Stimulated activated CD4-positive, alpha-beta T cell treated with anti-CD3 and anti-CD28 coated beads, Interleukin-15, amount 100 ng/mL, for 1 hour (primary cell): ENCODE measurements around the gene STK17B.
A peak's percentile ranks its signal among the peaks of the same experiment; 100 is the strongest.
"Not testable (repeated sequence)": the region's sequence is repeated elsewhere in the genome, so short reads cannot be mapped to it uniquely, and the experiment has no call there.

Experiments
- DNase-seq, 2 donors: peaks; one replicate each; pipeline ENCODE4 v3.0.0-alpha.2; 2020; ENCODE audit warnings: low read depth in 1 of 2, low spot score in 1 of 2

The STK17B gene

DNA sequence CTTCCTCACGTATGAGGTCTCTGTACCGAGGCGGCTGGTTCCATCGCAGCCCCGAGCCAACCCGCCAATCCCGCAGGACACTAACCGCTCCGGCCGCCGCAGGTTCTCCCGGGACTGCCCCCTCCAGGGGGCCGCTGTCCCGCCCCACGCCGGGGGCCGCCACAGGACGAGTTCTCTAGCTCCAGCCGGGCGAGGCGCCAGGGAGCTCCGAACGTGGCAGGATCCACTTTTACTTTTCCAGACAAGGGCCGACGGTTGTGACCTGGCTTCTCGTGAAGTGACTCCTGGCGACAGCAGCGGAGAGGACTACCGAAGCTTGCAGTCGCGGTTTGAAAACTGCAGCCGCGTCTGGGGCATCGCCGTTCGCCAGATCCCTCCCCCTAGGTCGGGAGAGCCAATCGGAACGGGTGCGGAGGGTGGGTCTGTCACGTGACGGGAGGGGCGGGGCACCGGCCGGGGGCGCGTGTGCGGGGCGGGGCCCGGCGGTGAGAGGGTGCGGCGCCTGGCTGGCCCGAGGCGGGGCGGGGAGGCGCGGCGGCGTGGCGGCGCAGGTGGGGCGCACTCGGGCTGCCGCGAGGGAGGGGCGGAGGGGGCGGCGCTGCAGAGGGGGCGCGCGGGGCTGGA lies at the start of gene STK17B:
Gene STK17B (minus strand): TSS at position 331 of the 624 bp plus-strand sequence. CDS start 8,195 bp downstream, outside the sequence.
- DNase-seq: peak; percentile 96

DNA sequence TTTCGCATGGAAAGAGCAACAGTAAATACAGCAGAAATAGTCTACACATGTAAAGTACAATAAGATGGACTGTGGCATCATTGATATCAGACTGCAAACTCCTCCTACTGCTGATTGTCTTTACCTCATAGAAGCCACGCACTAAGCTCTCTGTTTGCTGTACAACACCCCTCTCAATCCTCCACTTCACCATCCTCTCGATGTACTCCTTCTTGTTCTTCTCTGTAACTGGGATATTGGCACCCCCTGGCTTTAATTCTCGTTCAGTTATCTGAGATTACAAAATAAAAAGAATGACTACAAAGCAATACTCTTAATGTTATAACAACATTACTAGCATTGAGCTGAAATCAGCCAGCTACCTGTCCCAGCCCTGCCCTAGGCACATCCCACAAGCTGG lies 49.3 kb upstream of the STK17B start:
- DNase-seq: no peak

DNA sequence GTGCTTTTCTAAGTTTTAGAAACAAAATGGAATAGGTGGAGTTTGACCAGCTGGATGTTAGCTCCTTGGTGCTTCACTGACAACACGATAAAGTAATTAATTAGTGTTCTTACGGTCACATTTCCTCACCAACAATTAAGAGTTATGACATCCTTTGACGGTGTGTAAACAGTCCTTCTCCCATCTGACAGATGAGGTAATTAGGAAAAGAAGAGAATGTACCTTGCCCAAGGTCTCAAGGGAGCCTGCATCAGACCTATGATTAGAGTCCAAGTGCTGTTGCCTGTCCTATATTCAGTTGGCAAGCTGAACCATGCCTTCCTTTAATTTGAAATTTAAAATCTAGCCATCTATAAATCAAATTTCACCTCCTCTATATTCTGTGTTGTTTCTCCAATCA lies 48.3 kb upstream of the STK17B start:
- DNase-seq: no peak

DNA sequence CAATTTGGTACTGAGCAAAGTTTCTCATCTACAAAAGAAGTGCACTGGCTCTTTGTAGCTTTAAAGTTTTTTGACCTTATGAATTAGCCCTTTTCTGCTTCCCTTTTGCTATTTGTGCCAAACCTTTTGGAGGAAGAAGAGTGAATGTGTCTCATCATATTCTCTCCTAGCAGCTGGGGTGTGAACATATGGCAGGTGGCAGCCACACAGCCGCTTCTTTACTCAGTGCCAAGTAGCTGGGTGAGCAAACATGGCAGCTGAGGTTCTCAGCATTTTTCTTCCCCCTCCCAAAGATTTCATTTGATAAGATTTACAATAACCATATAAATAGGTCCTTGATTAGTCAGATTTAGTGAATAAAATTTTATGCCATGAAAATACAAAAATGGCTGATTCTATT lies 46.7 kb upstream of the STK17B start:
- DNase-seq: no peak

DNA sequence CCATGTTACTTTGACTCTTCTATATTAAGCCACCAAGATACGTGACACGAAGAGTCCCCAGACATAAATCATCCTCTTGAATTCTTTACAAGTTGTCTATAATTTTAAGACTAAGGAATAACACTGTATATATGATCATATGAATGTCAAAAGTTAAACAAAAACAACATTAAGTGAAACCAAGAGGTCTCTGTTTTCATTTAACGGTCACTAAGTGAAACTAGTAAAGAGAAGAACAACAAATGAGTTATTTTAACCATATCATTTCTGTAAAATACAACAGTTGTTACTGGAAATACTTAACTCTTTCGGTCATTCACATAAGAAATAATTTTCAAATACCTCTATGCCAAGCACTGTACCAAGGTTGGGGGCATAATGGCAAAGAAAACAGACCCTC lies 45.7 kb upstream of the STK17B start:
- no peak for DNase-seq

DNA sequence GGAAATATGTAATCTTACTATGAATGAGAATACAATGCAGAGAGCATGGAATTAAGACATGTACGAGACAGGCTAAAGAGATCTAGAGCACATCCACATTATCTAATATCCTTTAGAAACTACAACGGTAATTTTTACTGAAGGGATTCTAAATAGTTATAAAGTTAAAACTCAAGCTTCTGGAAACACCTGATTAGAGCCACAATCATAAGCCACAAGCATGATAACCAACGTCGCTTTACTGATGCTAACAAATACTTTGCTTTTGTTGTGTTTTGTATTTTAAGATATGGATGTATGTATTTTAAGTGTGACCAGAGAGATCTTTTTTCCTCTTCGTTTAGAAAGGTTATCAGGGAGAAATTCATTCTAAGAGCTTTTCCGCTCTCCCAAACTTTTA lies 44.0 kb upstream of the STK17B start:
- no peak for DNase-seq

DNA sequence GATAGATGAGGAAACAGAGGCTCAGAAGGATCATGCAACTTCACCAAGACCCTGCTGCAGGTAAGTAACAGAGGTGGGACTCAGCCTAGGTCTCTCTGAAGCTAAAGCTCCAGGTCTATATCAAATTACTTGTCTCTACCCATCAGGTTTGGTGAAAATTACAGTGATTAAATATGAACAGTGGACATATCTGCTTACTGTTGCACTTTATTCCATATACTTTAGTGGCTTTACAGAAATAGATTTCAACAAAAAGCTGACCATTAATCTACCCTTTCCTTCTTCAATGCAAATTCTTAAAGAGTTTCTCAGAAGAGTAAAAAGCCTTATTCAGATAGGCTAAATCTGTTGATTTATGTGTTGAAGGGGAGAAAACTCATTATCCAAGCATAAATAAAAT lies 42.8 kb upstream of the STK17B start:
- DNase-seq: no peak

DNA sequence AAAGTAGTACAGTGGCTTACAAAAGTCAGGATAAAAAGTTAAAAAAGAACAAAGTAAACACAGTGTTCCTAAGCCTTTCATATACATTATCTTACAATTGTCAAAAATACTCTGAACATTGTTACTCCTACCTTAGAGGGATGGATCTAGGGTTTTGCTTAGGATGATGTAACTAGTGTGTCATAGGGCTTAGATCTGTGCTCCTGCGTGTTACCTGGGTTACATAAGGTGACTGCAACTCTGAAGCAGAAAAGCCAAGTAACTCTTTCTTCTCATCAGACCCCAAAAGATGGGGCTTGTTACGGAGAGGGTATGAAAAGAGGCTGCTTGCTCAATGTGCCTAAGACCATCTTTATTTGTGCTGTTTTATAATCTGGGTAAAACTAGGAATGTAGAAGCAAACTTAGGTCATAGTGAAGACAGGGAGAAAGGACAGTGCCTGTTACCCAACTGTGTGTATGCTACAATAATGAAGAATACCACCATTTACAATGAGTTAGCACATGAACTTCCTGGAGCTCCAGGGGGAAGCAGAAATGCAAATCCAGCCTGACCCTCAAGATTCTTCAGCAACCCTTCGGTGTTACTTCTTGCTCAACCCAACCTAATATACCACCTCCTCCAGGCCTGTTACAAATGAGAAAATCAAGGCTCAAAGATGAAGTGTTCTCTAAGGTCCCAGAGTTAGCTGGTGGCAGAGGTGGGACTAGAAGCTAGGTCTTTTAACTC lies 42.0 kb upstream of the STK17B start:
- DNase-seq: no peak

DNA sequence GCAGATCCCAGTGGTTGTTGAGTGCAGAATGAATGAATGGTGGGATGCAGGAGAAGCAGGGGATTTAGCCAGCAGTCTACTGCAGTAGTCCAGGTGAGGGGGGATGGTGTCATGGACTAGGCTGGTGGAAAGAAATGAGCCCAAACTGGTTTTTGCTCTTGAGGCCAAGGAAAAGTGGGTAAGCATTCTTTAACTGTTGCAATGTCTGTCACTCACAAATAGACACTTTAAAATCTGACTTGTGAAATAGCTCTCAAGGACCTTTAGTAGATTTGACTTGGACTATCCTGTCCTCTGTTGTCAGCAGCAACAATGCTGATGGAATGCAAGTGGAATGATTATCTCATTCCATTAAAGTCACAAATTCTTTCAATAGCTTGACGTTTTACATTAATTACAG lies 37.5 kb upstream of the STK17B start:
- DNase-seq: no peak

DNA sequence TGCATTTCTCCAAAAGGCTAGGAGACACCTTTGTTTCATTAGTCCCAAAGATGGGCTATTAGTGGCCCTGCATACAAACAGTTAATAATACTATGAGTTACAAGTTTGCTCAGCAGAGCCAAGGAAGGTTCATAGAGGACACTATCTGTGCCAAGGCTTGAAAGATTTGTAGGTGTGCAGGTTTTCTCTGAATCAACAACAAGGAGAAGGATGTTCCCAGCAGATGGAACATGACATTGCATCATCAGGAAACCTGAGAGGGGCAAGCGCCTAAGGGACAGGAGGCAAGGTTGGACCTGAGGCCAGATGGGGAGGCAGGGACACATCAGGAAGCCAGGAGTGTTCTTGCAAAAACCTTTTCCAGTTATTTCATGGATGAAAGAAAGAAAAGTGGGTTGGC lies 35.4 kb upstream of the STK17B start:
- no peak for DNase-seq

DNA sequence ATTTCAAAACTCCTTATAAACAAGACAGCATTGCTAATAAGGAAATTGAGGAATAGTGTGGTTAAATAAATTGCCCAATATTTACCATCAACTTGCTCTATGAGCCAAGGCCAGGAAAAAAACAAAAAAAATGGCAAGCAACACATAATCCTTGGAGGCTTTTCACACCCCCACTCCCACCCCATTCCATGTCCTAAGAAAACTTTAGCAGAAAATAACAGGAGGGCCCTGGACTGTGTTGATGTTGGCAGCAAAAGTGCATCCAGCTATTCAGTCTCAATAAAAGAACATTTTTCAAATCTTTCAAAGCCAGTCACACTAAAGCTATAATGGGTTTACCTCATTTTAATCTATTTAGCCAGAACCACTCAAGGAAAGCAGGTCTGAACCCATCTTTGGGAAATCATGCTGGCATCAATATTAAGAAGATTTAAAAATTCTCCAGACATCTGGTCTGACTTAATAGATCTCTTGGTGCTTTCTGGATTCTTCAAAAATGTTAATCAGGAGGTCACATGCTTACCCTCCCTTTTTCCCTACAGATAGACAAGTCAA lies 34.6 kb upstream of the STK17B start:
- DNase-seq: no peak

DNA sequence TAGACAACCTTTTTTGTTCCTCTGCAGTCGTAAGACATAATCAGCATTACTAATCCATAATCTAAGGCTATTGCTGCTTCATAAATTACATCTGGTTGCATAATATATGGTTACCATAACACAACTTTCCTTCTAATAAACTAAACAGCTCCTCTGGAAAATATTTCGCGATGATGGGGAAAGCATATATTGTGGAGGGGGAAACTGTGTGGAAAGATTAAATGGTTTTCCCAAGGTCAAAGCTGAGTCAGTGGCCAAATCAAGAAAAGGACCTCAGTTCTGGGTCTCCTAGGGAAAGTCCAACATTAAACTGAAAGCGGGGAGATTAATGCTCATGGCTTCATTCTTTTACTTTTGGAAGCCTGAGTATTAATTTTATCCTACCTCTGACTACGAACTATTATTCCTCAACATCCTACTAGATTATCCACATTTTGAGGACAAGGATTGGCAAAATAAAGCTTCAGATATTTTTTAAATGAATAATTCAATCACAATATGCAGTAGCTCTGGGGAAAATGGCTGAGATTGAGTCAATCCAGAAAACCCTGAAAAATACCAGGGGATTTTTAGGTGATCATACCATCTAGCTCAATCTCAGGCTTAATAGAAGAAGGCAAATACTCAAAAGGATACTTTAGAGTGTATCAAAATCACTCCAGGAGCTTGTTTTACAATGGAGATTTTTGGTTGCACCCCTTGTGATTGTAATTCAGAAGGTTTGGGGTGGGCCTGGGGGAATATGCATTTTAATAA lies 33.8 kb upstream of the STK17B start:
- no peak for DNase-seq

DNA sequence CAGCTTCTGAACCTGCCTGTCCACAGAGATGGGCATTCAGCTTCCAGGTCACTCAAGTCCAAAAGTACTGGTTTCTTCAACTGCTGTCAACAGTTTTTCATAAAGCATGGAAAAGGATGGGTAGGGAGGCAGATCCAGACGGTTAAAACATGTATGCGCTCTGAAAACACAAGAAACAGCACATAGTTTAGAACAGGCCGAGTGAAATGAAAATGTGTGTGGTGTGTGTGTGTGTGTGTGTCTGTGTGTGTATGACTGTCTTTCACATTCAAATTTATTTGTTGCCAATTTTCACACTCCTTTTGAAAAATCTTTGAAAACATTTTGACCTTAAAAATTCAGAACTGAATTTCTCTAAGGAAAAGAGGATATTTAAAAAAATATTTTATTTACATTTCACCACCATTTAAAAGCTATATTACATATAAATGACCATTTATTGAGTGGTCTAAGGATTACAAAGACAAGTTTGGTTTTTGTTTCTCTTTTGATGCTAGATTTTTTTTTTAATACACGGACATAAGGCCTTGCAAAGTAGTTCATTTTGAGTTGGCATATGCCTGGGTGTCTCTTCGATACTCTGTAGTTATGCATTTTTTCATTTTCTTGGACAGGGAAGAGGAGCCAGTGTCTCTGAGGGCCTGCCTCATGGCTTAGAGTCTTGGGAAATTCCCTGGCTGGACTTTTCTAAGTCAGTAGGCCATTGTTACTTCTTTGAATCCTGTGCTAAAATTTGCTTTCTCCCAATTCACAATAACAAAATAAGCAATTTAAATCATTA lies 30.0 kb upstream of the STK17B start:
- DNase-seq: no peak

DNA sequence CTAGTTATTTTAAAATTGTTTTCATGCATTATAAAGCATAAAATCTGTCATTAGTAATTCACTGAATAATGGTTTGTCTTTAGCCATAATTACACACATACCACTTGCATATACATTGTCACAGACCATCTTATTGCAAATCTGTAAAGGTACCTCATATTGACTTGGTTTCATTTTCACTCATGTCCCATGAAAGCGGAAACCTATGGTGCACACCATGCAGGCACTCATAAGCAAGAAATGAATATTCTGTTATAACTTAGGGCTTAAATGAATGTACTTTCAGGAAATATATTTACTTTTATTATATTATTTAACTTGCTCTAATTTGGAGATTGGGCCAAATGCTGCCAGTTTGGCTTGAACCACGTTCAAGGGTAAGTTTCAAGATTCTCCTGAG lies 29.2 kb upstream of the STK17B start:
- DNase-seq: no peak

DNA sequence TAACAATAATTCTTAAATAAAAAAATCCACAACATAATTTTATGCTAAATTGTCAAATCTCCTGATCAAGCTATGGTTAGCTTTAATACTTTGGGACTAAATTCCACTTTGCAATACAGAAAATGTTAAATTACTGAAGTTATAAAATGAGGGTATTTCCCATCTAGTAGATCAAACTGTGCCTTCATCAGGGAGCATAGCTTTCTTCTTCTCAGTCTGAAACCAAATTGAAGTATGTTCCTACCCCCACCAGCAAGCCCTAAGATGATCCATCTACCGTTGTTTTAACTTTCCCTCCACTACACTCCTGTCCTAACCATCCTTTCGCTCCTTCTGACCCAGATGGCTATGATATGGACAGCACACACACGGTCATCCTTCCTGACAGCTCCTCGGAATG lies 24.4 kb upstream of the STK17B start:
- no peak for DNase-seq

DNA sequence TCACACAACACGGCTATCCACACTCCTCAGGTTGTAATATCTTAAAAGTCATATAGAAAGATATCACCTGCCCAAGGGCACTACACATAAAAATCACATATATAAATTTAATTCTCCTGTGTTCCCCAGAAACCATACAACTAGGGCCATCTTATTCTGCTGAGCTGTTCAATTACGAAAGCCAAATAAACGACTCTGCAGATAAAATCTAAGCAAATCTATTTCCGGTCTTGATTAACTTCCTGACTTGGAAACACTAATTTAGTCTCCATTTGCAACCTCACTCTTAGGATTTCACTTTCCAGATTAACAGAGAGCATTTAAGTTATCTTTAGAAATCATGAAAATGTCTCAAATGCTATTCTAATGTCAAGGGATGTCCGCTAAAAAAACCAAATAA lies 23.9 kb upstream of the STK17B start:
- DNase-seq: no peak

DNA sequence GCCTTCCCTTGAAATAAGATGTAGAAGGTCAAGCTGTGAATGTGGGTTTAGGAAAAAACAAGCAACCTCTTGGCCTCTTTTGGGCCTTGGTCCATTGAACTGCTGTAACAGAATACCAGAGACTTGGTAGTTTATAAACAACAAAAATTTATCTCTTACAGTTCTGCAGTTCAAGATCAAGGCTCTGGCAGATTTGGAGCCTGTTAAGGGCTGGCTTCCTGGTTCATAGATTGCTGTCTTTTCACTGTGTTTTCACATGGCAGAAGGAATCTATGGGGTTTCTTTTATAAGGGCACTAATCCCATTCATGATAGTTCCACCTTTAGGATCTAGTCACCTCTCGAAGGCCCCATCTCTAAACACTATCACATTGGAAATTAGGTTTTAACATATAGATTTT lies 20.2 kb upstream of the STK17B start:
- DNase-seq: no peak

DNA sequence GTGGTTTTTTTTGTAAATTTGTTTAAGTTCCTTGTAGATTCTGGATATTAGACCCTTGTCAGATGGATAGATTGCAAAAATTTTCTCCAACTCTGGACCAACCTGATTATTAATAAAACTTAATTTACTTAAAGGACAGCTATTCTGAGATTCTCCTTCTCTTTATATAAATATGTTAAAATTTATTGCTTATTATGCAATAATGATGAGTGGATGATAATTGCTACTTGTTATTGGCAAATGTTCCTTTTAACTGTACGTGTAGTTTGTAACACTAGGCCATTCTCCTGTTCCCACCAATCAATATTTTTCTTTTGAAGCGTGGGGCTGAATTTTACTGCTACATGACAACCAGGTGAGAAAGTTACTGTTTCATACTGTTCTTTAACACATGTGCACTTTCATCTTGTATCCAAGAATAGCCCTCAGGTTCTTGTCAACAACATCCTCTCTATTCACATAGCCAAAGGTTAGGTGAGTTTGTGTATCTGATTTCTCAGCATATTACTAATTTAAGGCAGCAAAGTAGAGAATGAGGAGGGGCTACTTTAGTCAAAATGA lies 16.6 kb upstream of the STK17B start:
- DNase-seq: no peak

DNA sequence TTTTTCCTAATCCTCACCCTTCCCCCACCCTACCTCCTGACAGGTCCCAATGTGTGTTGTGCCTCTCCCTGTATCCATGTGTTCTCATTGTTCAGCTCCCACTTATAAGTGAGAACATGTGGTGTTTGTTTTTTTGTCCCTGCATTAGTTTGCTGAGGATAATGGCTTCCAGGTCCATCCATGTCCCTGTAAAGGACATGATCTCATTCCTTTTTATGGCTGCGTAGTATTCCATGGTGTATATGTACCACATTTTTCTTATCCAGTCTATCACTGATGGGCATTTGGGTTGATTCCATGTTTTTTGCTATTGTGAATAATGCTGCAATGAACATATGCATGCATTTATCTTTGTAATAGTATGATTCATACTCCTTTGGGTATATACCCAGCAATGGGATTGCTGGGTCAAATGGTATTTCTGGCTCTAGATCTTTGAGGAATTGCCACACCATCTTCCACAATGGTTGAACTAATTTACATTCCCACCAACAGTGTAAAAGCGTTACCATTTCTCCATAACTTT lies 15.9 kb upstream of the STK17B start:
- not testable (repeated sequence) for DNase-seq

DNA sequence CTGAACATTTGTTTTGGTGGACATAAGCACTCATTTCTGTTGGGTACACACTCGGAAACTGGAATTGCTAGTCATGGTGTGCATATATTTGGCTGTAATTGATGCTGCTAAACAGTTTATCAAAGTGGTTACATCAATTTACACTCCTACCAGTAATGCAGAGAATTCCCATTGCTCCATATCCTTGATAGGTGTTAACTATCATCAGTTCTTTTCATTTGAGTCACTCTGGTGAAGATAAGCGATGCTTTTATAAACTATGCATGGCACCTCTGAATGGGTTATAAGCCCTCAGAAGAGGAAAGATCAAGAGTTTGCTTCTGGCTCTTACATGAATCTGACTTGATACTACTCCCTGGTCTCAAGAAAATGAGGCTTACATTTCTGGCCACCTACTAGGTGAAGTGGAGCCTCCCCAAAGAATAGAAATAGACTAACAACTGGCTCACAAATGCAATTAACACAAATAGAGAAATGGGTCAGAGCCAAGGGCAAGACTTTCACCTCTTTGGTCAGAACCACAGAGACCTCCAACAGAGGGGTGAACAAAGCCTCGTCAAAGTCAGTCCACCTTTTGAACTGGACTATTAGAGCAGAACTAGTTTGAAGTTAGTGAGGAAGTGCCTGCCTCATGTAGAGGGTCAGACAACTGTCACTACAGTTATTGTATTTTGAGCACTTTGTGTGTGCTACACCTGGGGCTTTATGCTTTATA lies 15.0 kb upstream of the STK17B start:
- DNase-seq: no peak
